Lung (tissue), 16 donors: ENCODE results near the gene FEN1. TPM values are rescaled to one million over a fixed set of nuclear protein-coding genes. Genes with fewer than 3 reads are reported as not detected.

Experiments used
- ATAC-seq: fragments of 200-7000 bp; cut with Tn5 transposase; one replicate; pipeline ENCODE4 v1.9.1; 2020; ENCODE audit warnings: moderate number of reproducible peaks; ENCODE audit not compliant: insufficient read depth, low FRiP score
- DNase-seq, 3 donors: peaks; one replicate each; pipeline ENCODE4 v3.0.0-alpha.2; 2013 to 2017
- H3K27ac ChIP-seq, 2 donors: one replicate each; pipeline ENCODE4 v1.5.1; 2013; ENCODE audit warnings: mild to moderate bottlenecking in 2 of 2, moderate library complexity in 2 of 2, control low read depth in 1 of 2, inconsistent platforms in 1 of 2, low read depth in 1 of 2, low read length in 1 of 2
- H3K27me3 ChIP-seq, 3 donors: one replicate each; pipeline ENCODE4 v1.5.1; 2013; ENCODE audit warnings: low read length in 2 of 3; ENCODE audit not compliant: control insufficient read depth in 3 of 3, insufficient read depth in 3 of 3
- H3K36me3 ChIP-seq, 4 donors: one replicate each; pipeline ENCODE4 v1.5.1; 2013; ENCODE audit warnings: low read length in 4 of 4, mild to moderate bottlenecking in 1 of 4, moderate library complexity in 1 of 4; ENCODE audit not compliant: control insufficient read depth in 4 of 4, insufficient read depth in 4 of 4
- H3K4me1 ChIP-seq, 5 donors: one replicate each; pipeline ENCODE4 v1.5.1; 2013; ENCODE audit warnings: low read length in 5 of 5, mild to moderate bottlenecking in 2 of 5, moderate library complexity in 1 of 5; ENCODE audit not compliant: control insufficient read depth in 5 of 5, insufficient read depth in 5 of 5
- H3K4me3 ChIP-seq: one replicate; pipeline ENCODE4 v1.5.1; 2013; ENCODE audit warnings: mild to moderate bottlenecking, control low read depth, moderate library complexity
- H3K9ac ChIP-seq, 2 donors: one replicate each; pipeline ENCODE4 v1.5.1; 2013; ENCODE audit warnings: low read length in 2 of 2, control low read depth in 1 of 2; ENCODE audit not compliant: insufficient read depth in 1 of 2
- H3K9me3 ChIP-seq, 4 donors: one replicate each; pipeline ENCODE4 v1.5.1; 2013; ENCODE audit warnings: low read length in 3 of 4, mild to moderate bottlenecking in 1 of 4, moderate library complexity in 1 of 4; ENCODE audit not compliant: control insufficient read depth in 4 of 4, insufficient read depth in 3 of 4
- WGBS, 2 donors: extraction: QIAGEN DNeasy Blood & Tissue Kit; methylation state at CpG; one replicate each; pipeline ENCODE4 v1.1.7; 2013; 5-methylcytosine and 5-hydroxymethylcytosine counted together
- long read RNA-seq, 5 donors: transcript quantifications; one replicate each; lab custom pipeline, GENCODE V29; 2026
- polyA plus RNA-seq, 2 donors: library from polyadenylated mRNA; stranded (reverse); fragments of 200-250 nt; gene quantifications; one replicate each; pipeline ENCODE4 v1.2.1, GENCODE V29; 2013
- total RNA-seq, 2 donors: library from RNA; depleted of rRNA in 1 of 2; stranded (reverse); fragments of >200 nt in 1 of 2; gene quantifications; one replicate each; pipeline ENCODE4 v1.2.1, GENCODE V29; 2014 to 2021
- TF ChIP-seq, protein P1 (sequence below): IDR thresholded peaks from 2 replicates; pipeline ENCODE4 v1.5.1; 2012; ENCODE audit warnings: mild to moderate bottlenecking; ENCODE audit errors: control extremely low read depth, extremely low read depth
- donor health status: control.
- donor health status: control.
- donor health status: Bipolar disorder and iron deficiency.
- donor health status: healthy.
- donor health status: DM: yes; HTN: yes; CAD: no.

The FEN1 gene, protein sequence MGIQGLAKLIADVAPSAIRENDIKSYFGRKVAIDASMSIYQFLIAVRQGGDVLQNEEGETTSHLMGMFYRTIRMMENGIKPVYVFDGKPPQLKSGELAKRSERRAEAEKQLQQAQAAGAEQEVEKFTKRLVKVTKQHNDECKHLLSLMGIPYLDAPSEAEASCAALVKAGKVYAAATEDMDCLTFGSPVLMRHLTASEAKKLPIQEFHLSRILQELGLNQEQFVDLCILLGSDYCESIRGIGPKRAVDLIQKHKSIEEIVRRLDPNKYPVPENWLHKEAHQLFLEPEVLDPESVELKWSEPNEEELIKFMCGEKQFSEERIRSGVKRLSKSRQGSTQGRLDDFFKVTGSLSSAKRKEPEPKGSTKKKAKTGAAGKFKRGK
- total RNA-seq (10 to 100 TPM in 1 of 2 donors, 1 to 10 TPM in 1; 6.4 to 13.2 TPM), polyA plus RNA-seq (10 to 100 TPM in 1 of 2 donors, 1 to 10 TPM in 1; 7.7 to 12.6 TPM)
- long read RNA-seq, donor 1, transcript FEN1-201 (2 exons, 2,296 nt), result major isoform, 12 of 13 reads
- long read RNA-seq, donor 1, partial matches to known transcripts, result 0 of 13 reads
- long read RNA-seq, donor 1, other reads (novel, unspliced or antisense), result 0 of 13 reads
- long read RNA-seq, donor 2, partial matches to known transcripts, result 0 of 3 reads
- long read RNA-seq, donor 2, other reads (novel, unspliced or antisense), result 0 of 3 reads
- long read RNA-seq, donor 3, transcript FEN1-201 (2 exons, 2,296 nt), result major isoform, 12 of 12 reads
- long read RNA-seq, donor 3, partial matches to known transcripts, result 0 of 12 reads
- long read RNA-seq, donor 3, other reads (novel, unspliced or antisense), result 0 of 12 reads
- long read RNA-seq, donor 4, transcript FEN1-201 (2 exons, 2,296 nt), result major isoform, 6 of 6 reads
- long read RNA-seq, donor 4, partial matches to known transcripts, result 0 of 6 reads
- long read RNA-seq, donor 4, other reads (novel, unspliced or antisense), result 0 of 6 reads
- long read RNA-seq, donor 5, transcript FEN1-201 (2 exons, 2,296 nt), result major isoform, 20 of 20 reads
- long read RNA-seq, donor 5, partial matches to known transcripts, result 0 of 20 reads
- long read RNA-seq, donor 5, other reads (novel, unspliced or antisense), result 0 of 20 reads

DNA sequence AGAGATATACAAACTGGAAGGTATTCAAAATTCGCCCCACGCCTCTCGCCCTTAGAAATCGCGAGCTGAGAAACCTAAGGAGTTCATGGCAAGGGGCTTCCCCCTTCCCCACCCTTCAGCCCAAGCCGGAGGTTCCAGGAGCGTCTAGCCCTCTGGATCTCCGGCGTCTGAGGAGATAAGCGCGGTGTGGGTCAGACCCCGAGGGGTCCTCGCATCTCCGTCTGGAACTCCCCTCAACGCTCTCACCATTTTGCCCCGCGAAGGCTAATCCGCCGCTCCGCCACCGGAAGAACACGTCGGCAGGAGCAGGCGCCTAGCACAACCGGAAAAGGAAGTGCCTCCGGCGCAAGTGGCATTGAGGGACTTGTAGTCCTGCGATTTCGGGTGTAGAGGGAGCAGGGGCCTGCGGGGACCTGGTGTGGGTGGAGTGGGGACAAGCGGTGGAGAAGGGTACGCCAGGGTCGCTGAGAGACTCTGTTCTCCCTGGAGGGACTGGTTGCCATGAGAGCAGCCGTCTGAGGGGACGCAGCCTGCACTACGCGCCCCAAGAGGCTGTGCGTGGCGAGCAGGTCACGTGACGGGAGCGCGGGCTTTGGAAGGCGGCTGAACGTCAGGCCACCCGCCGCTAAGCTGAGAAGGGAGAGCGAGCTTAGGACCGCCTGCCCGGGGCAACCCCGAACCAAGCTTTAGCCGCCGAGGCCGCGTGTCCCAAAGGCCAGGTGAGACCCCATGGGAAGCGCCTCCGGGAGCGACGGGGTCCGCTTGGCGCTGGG lies at the start of gene FEN1, which contains the start of gene TMEM258:
Gene FEN1 (plus strand): TSS at position 602 of the 773 bp plus-strand sequence. CDS start 2,451 bp downstream, outside the sequence.
Gene TMEM258 (minus strand): TSS at position 290 of the 773 bp plus-strand sequence. CDS start 41 bp downstream, at position 249.
- TF ChIP-seq, protein P1, sequence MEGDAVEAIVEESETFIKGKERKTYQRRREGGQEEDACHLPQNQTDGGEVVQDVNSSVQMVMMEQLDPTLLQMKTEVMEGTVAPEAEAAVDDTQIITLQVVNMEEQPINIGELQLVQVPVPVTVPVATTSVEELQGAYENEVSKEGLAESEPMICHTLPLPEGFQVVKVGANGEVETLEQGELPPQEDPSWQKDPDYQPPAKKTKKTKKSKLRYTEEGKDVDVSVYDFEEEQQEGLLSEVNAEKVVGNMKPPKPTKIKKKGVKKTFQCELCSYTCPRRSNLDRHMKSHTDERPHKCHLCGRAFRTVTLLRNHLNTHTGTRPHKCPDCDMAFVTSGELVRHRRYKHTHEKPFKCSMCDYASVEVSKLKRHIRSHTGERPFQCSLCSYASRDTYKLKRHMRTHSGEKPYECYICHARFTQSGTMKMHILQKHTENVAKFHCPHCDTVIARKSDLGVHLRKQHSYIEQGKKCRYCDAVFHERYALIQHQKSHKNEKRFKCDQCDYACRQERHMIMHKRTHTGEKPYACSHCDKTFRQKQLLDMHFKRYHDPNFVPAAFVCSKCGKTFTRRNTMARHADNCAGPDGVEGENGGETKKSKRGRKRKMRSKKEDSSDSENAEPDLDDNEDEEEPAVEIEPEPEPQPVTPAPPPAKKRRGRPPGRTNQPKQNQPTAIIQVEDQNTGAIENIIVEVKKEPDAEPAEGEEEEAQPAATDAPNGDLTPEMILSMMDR, result no peak
- ATAC-seq (peak; percentile 91), DNase-seq (peak; percentile 93 to 96 (median 96))
- Histone ChIP-seq H3K9ac (peak within 1 kb of the TSS; percentile 97 to 99), H3K27ac (peak within 1 kb of the TSS; percentile 94 to 97), H3K4me1 (peaks cover 0 to 23% (median 3%) of the 10 kb centered on the region in 5 donors), H3K36me3 (peaks cover 6 to 35% (median 18%) of the 10 kb centered on the region in 4 donors), H3K4me3 (peak within 1 kb of the TSS; percentile 80), H3K9me3 (no peaks in the 10 kb centered on the region), H3K27me3 (no peaks in the 10 kb centered on the region)
- WGBS, 2 donors, result 0% methylated on average over 61 of the region's 61 CpGs

DNA sequence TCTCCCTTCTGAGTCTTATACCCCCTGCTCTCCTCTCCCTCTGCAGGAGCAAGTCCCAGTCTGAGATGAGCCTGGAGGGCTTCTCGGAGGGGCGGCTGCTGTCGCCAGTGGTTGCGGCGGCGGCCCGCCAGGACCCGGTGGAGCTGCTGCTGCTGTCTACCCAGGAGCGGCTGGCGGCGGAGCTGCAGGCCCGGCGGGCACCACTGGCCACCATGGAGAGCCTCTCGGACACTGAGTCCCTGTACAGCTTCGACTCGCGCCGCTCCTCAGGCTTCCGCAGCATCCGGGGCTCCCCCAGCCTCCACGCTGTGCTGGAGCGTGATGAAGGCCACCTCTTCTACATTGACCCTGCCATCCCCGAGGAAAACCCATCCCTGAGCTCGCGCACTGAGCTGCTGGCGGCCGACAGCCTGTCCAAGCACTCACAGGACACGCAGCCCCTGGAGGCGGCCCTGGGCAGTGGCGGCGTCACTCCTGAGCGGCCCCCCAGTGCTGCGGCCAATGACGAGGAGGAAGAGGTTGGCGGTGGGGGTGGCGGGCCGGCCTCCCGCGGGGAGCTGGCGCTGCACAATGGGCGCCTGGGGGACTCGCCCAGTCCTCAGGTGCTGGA lies 49.1 kb upstream of the FEN1 start:
- Histone ChIP-seq H3K4me1 (peaks cover 0 to 4% (median 3%) of the 10 kb centered on the region in 5 donors), H3K4me3 (no peak overlapping the region), H3K9me3 (no peaks in the 10 kb centered on the region), H3K36me3 (peaks cover 0 to 8% (median 2%) of the 10 kb centered on the region in 4 donors), H3K27me3 (no peaks in the 10 kb centered on the region), H3K9ac (no peak overlapping the region), H3K27ac (no peak overlapping the region)
- TF ChIP-seq, protein P1, result no peak
- 91 to 95% methylated on average over 42 of the region's 42 CpGs for WGBS, 2 donors
- DNase-seq (no peak), ATAC-seq (no peak)

DNA sequence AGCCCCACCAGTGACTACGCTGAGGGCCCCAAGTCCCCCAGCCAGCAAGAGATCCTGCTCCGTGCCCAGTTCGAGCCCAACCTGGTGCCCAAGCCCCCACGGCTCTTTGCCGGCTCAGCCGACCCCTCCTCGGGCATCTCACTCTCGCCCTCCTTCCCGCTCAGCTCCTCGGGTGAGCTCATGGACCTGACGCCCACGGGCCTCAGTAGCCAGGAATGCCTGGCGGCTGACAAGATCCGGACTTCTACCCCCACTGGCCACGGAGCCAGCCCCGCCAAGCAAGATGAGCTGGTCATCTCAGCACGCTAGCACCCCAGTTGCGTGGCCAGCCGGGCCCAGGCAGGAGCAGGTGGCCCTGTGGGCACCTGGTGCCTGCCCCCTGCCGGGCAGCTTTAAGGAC lies 48.5 kb upstream of the FEN1 start:
- ATAC-seq (no peak), DNase-seq (no peak)
- TF ChIP-seq, protein P1, result no peak
- H3K27me3 ChIP-seq, result no peaks in the 10 kb centered on the region
- no peaks in the 10 kb centered on the region for H3K9me3 ChIP-seq
- H3K27ac ChIP-seq, result no peak overlapping the region
- WGBS, 2 donors, result 92 to 94% methylated on average over 20 of the region's 20 CpGs
- H3K36me3 ChIP-seq, result peaks cover 0 to 8% (median 2%) of the 10 kb centered on the region in 4 donors
- H3K9ac ChIP-seq, result no peak overlapping the region
- H3K4me3 ChIP-seq, result no peak overlapping the region
- peaks cover 0 to 4% (median 3%) of the 10 kb centered on the region in 5 donors for H3K4me1 ChIP-seq
